Measurements from ENCODE around the gene C2orf74. TPM values are rescaled to one million over a fixed set of nuclear protein-coding genes. Genes with fewer than 3 reads are reported as not detected.
A peak's percentile ranks its signal among the peaks of the same experiment; 100 is the strongest.
"Not testable (repeated sequence)": the region's sequence is repeated elsewhere in the genome, so short reads cannot be mapped to it uniquely, and the experiment has no call there.

C2orf74 gene
- total RNA-seq, 1 experiment from 2014 or later = 8.1 TPM

DNA sequence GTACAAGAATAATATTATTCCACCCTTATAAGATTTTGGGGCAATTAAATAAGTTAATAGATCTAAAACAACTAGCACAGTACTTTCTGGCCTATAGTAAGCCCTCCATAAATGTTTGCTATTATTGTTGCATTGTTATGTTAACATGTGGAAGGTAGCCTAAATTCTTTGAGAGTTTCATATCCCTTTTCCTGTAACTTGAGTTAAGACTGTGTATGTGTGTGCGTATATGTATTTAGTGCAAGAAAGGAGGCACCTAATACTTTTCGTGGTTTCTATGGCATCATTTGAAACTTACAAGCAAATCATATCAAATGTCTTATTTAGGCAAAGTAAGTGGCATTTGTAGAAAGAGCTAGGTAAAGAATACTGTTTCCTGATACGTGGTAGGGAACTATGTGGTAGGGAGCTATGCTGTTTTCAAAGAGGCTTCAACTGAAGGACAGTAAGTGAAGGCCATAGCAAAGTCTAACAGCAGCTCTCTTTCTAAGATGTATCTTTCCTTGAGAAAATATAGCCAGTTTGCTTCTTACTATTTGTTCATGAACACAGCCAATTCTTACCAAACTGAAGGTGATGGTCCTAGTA, 36.8 kb upstream of the C2orf74 start (continued):
- TF ChIP-seq ZNF138 (CRISPR knock-in tag; conservative IDR thresholded peaks at IDR 0.05) (no peak), TP53 (CRISPR knock-in tag; IDR thresholded peaks at IDR 0.05) (no peak)
- TF ChIP-seq, protein P1, sequence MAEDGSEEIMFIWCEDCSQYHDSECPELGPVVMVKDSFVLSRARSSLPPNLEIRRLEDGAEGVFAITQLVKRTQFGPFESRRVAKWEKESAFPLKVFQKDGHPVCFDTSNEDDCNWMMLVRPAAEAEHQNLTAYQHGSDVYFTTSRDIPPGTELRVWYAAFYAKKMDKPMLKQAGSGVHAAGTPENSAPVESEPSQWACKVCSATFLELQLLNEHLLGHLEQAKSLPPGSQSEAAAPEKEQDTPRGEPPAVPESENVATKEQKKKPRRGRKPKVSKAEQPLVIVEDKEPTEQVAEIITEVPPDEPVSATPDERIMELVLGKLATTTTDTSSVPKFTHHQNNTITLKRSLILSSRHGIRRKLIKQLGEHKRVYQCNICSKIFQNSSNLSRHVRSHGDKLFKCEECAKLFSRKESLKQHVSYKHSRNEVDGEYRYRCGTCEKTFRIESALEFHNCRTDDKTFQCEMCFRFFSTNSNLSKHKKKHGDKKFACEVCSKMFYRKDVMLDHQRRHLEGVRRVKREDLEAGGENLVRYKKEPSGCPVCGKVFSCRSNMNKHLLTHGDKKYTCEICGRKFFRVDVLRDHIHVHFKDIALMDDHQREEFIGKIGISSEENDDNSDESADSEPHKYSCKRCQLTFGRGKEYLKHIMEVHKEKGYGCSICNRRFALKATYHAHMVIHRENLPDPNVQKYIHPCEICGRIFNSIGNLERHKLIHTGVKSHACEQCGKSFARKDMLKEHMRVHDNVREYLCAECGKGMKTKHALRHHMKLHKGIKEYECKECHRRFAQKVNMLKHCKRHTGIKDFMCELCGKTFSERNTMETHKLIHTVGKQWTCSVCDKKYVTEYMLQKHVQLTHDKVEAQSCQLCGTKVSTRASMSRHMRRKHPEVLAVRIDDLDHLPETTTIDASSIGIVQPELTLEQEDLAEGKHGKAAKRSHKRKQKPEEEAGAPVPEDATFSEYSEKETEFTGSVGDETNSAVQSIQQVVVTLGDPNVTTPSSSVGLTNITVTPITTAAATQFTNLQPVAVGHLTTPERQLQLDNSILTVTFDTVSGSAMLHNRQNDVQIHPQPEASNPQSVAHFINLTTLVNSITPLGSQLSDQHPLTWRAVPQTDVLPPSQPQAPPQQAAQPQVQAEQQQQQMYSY (CRISPR knock-in tag; IDR thresholded peaks at IDR 0.05) = no peak
- TF ChIP-seq, protein P2, sequence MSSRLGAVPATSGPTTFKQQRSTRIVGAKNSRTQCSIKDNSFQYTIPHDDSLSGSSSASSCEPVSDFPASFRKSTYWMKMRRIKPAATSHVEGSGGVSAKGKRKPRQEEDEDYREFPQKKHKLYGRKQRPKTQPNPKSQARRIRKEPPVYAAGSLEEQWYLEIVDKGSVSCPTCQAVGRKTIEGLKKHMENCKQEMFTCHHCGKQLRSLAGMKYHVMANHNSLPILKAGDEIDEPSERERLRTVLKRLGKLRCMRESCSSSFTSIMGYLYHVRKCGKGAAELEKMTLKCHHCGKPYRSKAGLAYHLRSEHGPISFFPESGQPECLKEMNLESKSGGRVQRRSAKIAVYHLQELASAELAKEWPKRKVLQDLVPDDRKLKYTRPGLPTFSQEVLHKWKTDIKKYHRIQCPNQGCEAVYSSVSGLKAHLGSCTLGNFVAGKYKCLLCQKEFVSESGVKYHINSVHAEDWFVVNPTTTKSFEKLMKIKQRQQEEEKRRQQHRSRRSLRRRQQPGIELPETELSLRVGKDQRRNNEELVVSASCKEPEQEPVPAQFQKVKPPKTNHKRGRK (CRISPR knock-in tag; IDR thresholded peaks at IDR 0.05; ENCODE audit: borderline replicate concordance) = no peak
- TF ChIP-seq, protein P3, sequence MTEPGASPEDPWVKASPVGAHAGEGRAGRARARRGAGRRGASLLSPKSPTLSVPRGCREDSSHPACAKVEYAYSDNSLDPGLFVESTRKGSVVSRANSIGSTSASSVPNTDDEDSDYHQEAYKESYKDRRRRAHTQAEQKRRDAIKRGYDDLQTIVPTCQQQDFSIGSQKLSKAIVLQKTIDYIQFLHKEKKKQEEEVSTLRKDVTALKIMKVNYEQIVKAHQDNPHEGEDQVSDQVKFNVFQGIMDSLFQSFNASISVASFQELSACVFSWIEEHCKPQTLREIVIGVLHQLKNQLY (CRISPR knock-in tag; IDR thresholded peaks at IDR 0.05) = no peak

DNA sequence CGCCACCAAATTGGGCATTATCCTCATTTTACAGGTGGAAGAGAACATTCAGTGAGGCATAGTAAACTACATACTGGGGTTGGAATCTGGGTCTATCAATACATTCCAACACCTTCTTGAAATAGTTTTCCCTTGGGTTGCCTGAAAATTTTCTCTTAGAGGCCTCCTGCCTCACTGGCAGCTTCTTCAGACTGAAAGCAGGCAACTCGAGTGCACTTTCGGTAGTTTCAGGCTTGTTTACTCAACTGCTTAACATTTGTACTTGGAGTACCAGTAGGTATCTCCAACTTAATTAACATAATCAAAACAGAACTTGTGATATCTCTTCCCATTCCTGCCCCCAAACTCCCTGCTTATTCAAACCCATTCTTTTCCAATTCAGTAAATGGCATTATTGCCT, 36.2 kb upstream of the C2orf74 start:
- peaks cover 14% of the 10 kb centered on the region for H3K4me1 Mint-ChIP-seq
- ATAC-seq (no peak), DNase-seq (ENCODE audit: low spot score) (no peak)
- TF ChIP-seq, protein P4, sequence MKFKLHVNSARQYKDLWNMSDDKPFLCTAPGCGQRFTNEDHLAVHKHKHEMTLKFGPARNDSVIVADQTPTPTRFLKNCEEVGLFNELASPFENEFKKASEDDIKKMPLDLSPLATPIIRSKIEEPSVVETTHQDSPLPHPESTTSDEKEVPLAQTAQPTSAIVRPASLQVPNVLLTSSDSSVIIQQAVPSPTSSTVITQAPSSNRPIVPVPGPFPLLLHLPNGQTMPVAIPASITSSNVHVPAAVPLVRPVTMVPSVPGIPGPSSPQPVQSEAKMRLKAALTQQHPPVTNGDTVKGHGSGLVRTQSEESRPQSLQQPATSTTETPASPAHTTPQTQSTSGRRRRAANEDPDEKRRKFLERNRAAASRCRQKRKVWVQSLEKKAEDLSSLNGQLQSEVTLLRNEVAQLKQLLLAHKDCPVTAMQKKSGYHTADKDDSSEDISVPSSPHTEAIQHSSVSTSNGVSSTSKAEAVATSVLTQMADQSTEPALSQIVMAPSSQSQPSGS (CRISPR knock-in tag; IDR thresholded peaks at IDR 0.05; ENCODE audit: borderline replicate concordance, low read depth) = no peak
- no peak for TF ChIP-seq FOXP1 (CRISPR knock-in tag; IDR thresholded peaks at IDR 0.05; ENCODE audit: borderline replicate concordance)
- TF ChIP-seq, protein P5, sequence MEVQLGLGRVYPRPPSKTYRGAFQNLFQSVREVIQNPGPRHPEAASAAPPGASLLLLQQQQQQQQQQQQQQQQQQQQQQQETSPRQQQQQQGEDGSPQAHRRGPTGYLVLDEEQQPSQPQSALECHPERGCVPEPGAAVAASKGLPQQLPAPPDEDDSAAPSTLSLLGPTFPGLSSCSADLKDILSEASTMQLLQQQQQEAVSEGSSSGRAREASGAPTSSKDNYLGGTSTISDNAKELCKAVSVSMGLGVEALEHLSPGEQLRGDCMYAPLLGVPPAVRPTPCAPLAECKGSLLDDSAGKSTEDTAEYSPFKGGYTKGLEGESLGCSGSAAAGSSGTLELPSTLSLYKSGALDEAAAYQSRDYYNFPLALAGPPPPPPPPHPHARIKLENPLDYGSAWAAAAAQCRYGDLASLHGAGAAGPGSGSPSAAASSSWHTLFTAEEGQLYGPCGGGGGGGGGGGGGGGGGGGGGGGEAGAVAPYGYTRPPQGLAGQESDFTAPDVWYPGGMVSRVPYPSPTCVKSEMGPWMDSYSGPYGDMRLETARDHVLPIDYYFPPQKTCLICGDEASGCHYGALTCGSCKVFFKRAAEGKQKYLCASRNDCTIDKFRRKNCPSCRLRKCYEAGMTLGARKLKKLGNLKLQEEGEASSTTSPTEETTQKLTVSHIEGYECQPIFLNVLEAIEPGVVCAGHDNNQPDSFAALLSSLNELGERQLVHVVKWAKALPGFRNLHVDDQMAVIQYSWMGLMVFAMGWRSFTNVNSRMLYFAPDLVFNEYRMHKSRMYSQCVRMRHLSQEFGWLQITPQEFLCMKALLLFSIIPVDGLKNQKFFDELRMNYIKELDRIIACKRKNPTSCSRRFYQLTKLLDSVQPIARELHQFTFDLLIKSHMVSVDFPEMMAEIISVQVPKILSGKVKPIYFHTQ (CRISPR knock-in tag; IDR thresholded peaks at IDR 0.05) = no peak
- no peak for TF ChIP-seq NFYB (CRISPR knock-in tag; conservative IDR thresholded peaks at IDR 0.05; ENCODE audit: low read depth)
- TF ChIP-seq NFATC4 (CRISPR knock-in tag; IDR thresholded peaks at IDR 0.05) = no peak
- no peaks in the 10 kb centered on the region; the same call in none of the 2 replicates for H3K27me3 Mint-ChIP-seq (ENCODE audit: low read depth)
- no peak overlapping the region for H3K4me3 Mint-ChIP-seq
- H3K9me3 Mint-ChIP-seq = peaks cover 14% of the 10 kb centered on the region
- no peak overlapping the region for H3K27ac Mint-ChIP-seq
- peaks cover 4% of the 10 kb centered on the region; the same call in 1 of the 2 replicates for H3K36me3 Mint-ChIP-seq
- CTCF ChIA-PET = no interaction called here
- POLR2A ChIA-PET = interaction anchor here (0.6 kb wide), 1 partner anchor 580 kb away, joined by 3 read pairs; no protein-coding TSS in a partner anchor

DNA sequence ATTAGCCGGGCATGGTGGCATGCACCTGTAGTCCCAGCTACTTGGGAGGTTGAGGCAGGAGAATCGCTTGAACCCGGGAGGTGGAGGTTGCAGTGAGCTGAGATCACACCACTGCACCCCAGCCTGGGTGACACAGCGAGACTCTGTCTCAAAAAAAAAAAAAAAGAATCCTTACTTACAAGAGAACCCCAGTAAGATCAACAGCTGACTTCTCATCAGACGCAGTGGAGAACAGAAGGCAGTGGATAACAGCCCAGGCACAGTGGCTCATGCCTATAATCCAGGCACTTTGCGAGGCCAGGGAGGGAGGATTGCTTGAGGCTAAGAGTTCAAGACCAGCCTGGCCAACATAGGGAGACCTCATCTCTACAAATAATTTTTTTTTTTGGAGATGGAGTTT, 33.9 kb upstream of the C2orf74 start:
- Mint-ChIP-seq H3K9me3 (peaks cover 14% of the 10 kb centered on the region), H3K4me1 (peaks cover 14% of the 10 kb centered on the region)
- H3K27me3 Mint-ChIP-seq (ENCODE audit: low read depth); H3K36me3 Mint-ChIP-seq; POLR2A ChIA-PET; H3K27ac Mint-ChIP-seq; DNase-seq (ENCODE audit: low spot score); CTCF ChIA-PET; H3K4me3 Mint-ChIP-seq; ATAC-seq: not testable (repeated sequence)
- peak; percentile 90 for TF ChIP-seq ZNF317 (CRISPR knock-in tag; IDR thresholded peaks at IDR 0.05; ENCODE audit: borderline replicate concordance, low read depth)

Data from WTC11 (cell line).